ENCODE data around the gene NRAP. TPM values are rescaled to one million over a fixed set of nuclear protein-coding genes. Genes with fewer than 3 reads are reported as not detected.

Gene NRAP
- total and polyA plus RNA-seq, 2 of the 4 experiments (the other 2 are of a cell fraction) = not detected

DNA sequence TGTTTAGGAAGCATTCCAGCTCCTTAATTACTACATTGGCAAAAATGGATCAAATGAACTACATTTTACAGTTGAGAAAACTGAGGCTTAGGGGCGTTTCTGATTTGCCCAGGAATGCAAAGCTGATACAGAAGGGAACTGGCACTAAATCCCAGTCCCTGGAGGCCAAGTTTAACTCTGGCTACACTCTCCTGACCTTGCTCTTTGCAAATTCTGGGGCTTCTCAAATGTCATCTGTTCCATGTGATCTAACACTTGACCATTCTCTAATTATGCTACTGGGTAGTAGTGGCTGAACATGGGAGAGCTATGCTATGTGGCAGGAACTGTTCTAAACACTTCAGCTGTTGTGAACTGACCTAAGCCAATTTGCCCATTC, 122.3 kb downstream of the NRAP start:
- Histone ChIP-seq H3K4me1 (ENCODE audit: control insufficient read depth, insufficient read depth, low read length) (no peaks in the 10 kb centered on the region), H3K9ac (ENCODE audit: low read depth, low read length) (no peak overlapping the region), H2BK5ac (ENCODE audit: low read depth, low read length, poor library complexity, severe bottlenecking) (no peak overlapping the region), H4K91ac (ENCODE audit: insufficient read depth, low read depth, low read length) (no peak overlapping the region), H4K8ac (ENCODE audit: low read depth in 2 of 2, low read length in 2 of 2) (no peak overlapping the region), H3K4ac (ENCODE audit: low read depth, low read length) (no peak overlapping the region), H2BK15ac (ENCODE audit: low read depth, low read length) (no peak overlapping the region), H3K4me3 (ENCODE audit: insufficient read depth, low read depth, low read length) (no peak overlapping the region), H2AK9ac (replicated peaks; ENCODE audit: low read depth, low read length, poor library complexity) (no peak overlapping the region), H3K79me1 (ENCODE audit: low read depth in 1 of 2, low read length in 2 of 2) (no peaks in the 10 kb centered on the region), H3K9me3 (ENCODE audit: control insufficient read depth, insufficient read depth, low read length) (no peaks in the 10 kb centered on the region), H3K36me3 (ENCODE audit: control insufficient read depth, insufficient read depth, low read length) (no peaks in the 10 kb centered on the region), H3K27ac (ENCODE audit: insufficient read depth, low read length) (no peak overlapping the region), H2BK20ac (ENCODE audit: low read depth, low read length) (no peak overlapping the region), H3K4me2 (ENCODE audit: low read depth, low read length) (no peak overlapping the region), H4K5ac (ENCODE audit: low read depth, low read length) (no peak overlapping the region), H3K27me3 (ENCODE audit: control insufficient read depth, insufficient read depth, low read length) (no peaks in the 10 kb centered on the region), H3K23ac (ENCODE audit: low read depth, low read length) (no peak overlapping the region), H4K20me1 (ENCODE audit: insufficient read depth, low read length) (no peaks in the 10 kb centered on the region), H2AFZ (replicated peaks; ENCODE audit: low read length, poor library complexity) (no peak overlapping the region), H3K9me1 (ENCODE audit: insufficient read depth, low read length) (no peaks in the 10 kb centered on the region), H3K18ac (ENCODE audit: low read depth, low read length) (no peak overlapping the region), H2AK5ac (ENCODE audit: low read depth, low read length) (no peak overlapping the region), H3K56ac (ENCODE audit: extremely low read depth, insufficient read depth, low read length) (no peak overlapping the region), H3K14ac (replicated peaks; ENCODE audit: low read depth, low read length) (no peak overlapping the region), H2BK120ac (ENCODE audit: low read depth, low read length) (no peak overlapping the region)
- BruUV-seq (replicated peaks) = no TSS peak
- ChIA-PET CTCF (no interaction called here), POLR2A (ENCODE audit: unreplicated experiment) (no interaction called here)
- in situ Hi-C loops (cut with MboI; ENCODE audit: low sequenced_read_pairs) = no loop called here
- dilution Hi-C loops (cut with HindIII; ENCODE audit: low sequenced_read_pairs, unreplicated experiment) = no loop called here
- ATAC-seq (ENCODE audit: low read depth) (no peak), DNase-seq (no peak)
- TF ChIP-seq RAD21 (IDR thresholded peaks at IDR 0.05; ENCODE audit: low read length) = no peak
- TF ChIP-seq SMC3 (IDR thresholded peaks at IDR 0.05; ENCODE audit: low read depth, low read length) = no peak
- no peak for TF ChIP-seq RFX5 (IDR thresholded peaks at IDR 0.05; ENCODE audit: low read depth, low read length)
- no peak for TF ChIP-seq ELK1 (IDR thresholded peaks at IDR 0.05; ENCODE audit: borderline replicate concordance, low read depth, low read length)
- no peak for TF ChIP-seq USF2 (IDR thresholded peaks at IDR 0.05; ENCODE audit: low read depth, low read length)
- no peak for TF ChIP-seq MAZ (IDR thresholded peaks at IDR 0.05; ENCODE audit: borderline replicate concordance, low read depth, low read length)
- no peak for TF ChIP-seq NFE2L2 (IDR thresholded peaks at IDR 0.05; ENCODE audit: low read depth, low read length)
- TF ChIP-seq RCOR1 (IDR thresholded peaks at IDR 0.05; ENCODE audit: insufficient replicate concordance, low read length) = no peak
- TF ChIP-seq FOS (IDR thresholded peaks at IDR 0.05; ENCODE audit: low read depth, low read length) = no peak
- TF ChIP-seq, protein P1, sequence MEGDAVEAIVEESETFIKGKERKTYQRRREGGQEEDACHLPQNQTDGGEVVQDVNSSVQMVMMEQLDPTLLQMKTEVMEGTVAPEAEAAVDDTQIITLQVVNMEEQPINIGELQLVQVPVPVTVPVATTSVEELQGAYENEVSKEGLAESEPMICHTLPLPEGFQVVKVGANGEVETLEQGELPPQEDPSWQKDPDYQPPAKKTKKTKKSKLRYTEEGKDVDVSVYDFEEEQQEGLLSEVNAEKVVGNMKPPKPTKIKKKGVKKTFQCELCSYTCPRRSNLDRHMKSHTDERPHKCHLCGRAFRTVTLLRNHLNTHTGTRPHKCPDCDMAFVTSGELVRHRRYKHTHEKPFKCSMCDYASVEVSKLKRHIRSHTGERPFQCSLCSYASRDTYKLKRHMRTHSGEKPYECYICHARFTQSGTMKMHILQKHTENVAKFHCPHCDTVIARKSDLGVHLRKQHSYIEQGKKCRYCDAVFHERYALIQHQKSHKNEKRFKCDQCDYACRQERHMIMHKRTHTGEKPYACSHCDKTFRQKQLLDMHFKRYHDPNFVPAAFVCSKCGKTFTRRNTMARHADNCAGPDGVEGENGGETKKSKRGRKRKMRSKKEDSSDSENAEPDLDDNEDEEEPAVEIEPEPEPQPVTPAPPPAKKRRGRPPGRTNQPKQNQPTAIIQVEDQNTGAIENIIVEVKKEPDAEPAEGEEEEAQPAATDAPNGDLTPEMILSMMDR (conservative IDR thresholded peaks at IDR 0.05; ENCODE audit: low read depth, low read length) = no peak
- no peak for TF ChIP-seq MXI1 (IDR thresholded peaks at IDR 0.05; ENCODE audit: borderline replicate concordance, low read depth, low read length)
- TF ChIP-seq MAFK (IDR thresholded peaks at IDR 0.05; ENCODE audit: low read depth, low read length) = no peak
- TF ChIP-seq CEBPB (IDR thresholded peaks at IDR 0.05; ENCODE audit: low read depth, low read length) = no peak
- 20% methylated on average over 1 of the region's 1 CpG; no CpG with 5 or more reads in 1 of the 2 experiments for WGBS, 2 experiments (ENCODE audit: extremely low coverage in 2 of 2, insufficient read length in 1 of 2)
- intact Hi-C loops (cut with micrococcal nuclease) = no loop called here
